ENCODE measurements around the gene BAHD1. TPM values are rescaled to one million over a fixed set of nuclear protein-coding genes. Genes with fewer than 3 reads are reported as not detected.

The BAHD1 gene
- total RNA-seq, 1 donor from 2014 or later, result 28.4 TPM

DNA sequence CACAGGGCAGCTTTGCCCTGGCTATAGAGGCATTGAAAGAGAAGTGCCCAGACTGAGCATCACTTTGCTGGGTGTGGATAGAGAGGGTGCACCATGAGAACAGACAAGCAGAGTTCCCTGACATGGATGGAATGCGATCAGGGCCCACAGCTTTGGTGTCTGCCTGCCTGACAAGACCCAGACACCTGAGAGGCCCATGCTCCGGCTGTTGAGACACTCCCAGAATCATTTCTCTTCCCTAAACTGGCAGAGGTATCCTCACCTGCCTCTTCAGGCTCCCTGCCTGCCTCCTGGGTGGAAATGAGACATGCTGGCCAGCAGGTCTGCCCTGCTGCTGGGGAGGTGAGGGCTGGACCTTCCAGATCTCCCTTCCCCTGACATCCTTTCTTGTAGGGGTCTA, 19.7 kb downstream of the BAHD1 start:
- no peak for DNase-seq
- H3K27ac Mint-ChIP-seq, result no peak overlapping the region
- intact Hi-C loops (cut with micrococcal nuclease), result no loop called here
- ChIA-PET POLR2A (no interaction called here), CTCF (no interaction called here)
- H3K4me1 Mint-ChIP-seq, result no peaks in the 10 kb centered on the region
- no peak overlapping the region for H3K4me3 Mint-ChIP-seq
- H3K27me3 Mint-ChIP-seq, result no peaks in the 10 kb centered on the region
- no peaks in the 10 kb centered on the region for H3K9me3 Mint-ChIP-seq
- H3K36me3 Mint-ChIP-seq (ENCODE audit: low read depth), result peaks cover 28% of the 10 kb centered on the region
- TF ChIP-seq, protein P1, sequence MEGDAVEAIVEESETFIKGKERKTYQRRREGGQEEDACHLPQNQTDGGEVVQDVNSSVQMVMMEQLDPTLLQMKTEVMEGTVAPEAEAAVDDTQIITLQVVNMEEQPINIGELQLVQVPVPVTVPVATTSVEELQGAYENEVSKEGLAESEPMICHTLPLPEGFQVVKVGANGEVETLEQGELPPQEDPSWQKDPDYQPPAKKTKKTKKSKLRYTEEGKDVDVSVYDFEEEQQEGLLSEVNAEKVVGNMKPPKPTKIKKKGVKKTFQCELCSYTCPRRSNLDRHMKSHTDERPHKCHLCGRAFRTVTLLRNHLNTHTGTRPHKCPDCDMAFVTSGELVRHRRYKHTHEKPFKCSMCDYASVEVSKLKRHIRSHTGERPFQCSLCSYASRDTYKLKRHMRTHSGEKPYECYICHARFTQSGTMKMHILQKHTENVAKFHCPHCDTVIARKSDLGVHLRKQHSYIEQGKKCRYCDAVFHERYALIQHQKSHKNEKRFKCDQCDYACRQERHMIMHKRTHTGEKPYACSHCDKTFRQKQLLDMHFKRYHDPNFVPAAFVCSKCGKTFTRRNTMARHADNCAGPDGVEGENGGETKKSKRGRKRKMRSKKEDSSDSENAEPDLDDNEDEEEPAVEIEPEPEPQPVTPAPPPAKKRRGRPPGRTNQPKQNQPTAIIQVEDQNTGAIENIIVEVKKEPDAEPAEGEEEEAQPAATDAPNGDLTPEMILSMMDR (IDR thresholded peaks at IDR 0.05), result no peak
- no peak for ATAC-seq (ENCODE audit: low read depth)

DNA sequence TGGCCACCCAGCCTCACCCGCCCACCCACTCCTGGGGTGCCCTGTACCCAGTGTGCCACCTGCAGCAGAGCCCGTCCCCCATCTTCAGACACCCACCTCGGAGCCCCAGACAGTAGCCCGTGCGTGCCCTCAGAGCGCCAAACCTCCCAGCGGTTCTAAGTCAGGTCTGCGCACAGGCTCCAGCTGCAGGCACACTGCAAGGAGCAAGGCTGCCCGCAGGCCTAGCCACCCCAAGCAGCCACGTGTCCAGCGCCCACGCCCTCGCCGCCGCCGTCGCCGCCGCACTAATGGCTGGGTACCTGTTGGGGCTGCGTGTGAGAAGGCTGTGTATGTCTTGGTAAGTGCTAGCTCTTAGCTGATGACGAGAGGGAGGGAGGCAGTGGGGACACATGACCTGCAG, 21.2 kb downstream of the BAHD1 start:
- Mint-ChIP-seq H3K36me3 (ENCODE audit: low read depth) (peaks cover 39% of the 10 kb centered on the region), H3K4me3 (no peak overlapping the region), H3K27me3 (no peaks in the 10 kb centered on the region), H3K9me3 (no peaks in the 10 kb centered on the region), H3K4me1 (no peaks in the 10 kb centered on the region), H3K27ac (no peak overlapping the region)
- TF ChIP-seq, protein P1 (IDR thresholded peaks at IDR 0.05), result no peak
- ChIA-PET CTCF (no interaction called here), POLR2A (no interaction called here)
- DNase-seq (no peak), ATAC-seq (ENCODE audit: low read depth) (no peak)
- intact Hi-C loops (cut with micrococcal nuclease), result no loop called here

DNA sequence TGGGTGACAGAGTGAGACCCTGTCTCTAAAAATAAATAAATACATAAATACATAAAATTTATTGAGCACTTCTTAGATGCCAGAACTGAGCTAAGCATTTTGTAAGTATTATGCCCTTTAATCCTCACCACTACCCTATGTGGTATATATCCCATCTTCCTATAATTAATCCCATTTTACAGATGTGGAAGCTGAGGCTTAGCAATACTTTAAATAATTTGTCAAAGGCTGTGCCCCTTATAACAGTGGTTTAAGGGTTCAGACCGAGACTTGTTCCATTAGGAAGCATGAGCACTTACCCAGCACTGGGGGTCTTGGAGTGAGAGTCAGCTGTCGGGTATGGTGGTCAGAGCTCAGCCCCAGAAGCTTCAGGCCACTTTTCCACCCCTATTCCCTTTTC, 22.5 kb downstream of the BAHD1 start:
- Mint-ChIP-seq H3K27me3 (no peaks in the 10 kb centered on the region), H3K36me3 (ENCODE audit: low read depth) (peaks cover 40% of the 10 kb centered on the region), H3K9me3 (no peaks in the 10 kb centered on the region), H3K27ac (no peak overlapping the region), H3K4me1 (no peaks in the 10 kb centered on the region), H3K4me3 (no peak overlapping the region)
- ATAC-seq (ENCODE audit: low read depth), result no peak
- ChIA-PET CTCF (interaction anchor here (0.7 kb wide), 1 partner anchor 39 kb away, joined by 3 read pairs; no protein-coding TSS in a partner anchor), POLR2A (interaction anchor here (1.0 kb wide), 1 partner anchor 13 kb away, joined by 4 read pairs; no protein-coding TSS in a partner anchor)
- TF ChIP-seq, protein P1 (IDR thresholded peaks at IDR 0.05), result no peak
- intact Hi-C loops (cut with micrococcal nuclease), result no loop called here
- DNase-seq, result no peak

GRCh38 chr15:40463886-40464545, 23.3 kb downstream of the BAHD1 start:
- Mint-ChIP-seq H3K4me1 (no peaks in the 10 kb centered on the region), H3K4me3 (no peak overlapping the region), H3K9me3 (no peaks in the 10 kb centered on the region), H3K36me3 (ENCODE audit: low read depth) (peaks cover 40% of the 10 kb centered on the region), H3K27me3 (no peaks in the 10 kb centered on the region), H3K27ac (no peak overlapping the region)
- TF ChIP-seq, protein P1 (IDR thresholded peaks at IDR 0.05), result no peak
- ChIA-PET CTCF (no interaction called here), POLR2A (interaction anchor here (1.0 kb wide), 1 partner anchor 13 kb away, joined by 4 read pairs; no protein-coding TSS in a partner anchor)
- ATAC-seq (ENCODE audit: low read depth) (no peak), DNase-seq (no peak)
- intact Hi-C loops (cut with micrococcal nuclease), result no loop called here

- CTCF ChIA-PET, result no interaction called here
- H3K27ac Mint-ChIP-seq, result no peak overlapping the region
- H3K4me1 Mint-ChIP-seq, result no peaks in the 10 kb centered on the region
- POLR2A ChIA-PET, result no interaction called here
- no peaks in the 10 kb centered on the region for H3K27me3 Mint-ChIP-seq
- no peak for ATAC-seq (ENCODE audit: low read depth)
- TF ChIP-seq, protein P1 (IDR thresholded peaks at IDR 0.05), result no peak
- H3K9me3 Mint-ChIP-seq, result no peaks in the 10 kb centered on the region
- DNase-seq, result no peak
- H3K36me3 Mint-ChIP-seq (ENCODE audit: low read depth), result peaks cover 37% of the 10 kb centered on the region
- intact Hi-C loops (cut with micrococcal nuclease), result no loop called here
- no peak overlapping the region for H3K4me3 Mint-ChIP-seq
These were observed 23.9 kb downstream of the BAHD1 start for GRCh38 chr15:40464595-40465185.
